ENCODE data around the gene DPP6.

DNA sequence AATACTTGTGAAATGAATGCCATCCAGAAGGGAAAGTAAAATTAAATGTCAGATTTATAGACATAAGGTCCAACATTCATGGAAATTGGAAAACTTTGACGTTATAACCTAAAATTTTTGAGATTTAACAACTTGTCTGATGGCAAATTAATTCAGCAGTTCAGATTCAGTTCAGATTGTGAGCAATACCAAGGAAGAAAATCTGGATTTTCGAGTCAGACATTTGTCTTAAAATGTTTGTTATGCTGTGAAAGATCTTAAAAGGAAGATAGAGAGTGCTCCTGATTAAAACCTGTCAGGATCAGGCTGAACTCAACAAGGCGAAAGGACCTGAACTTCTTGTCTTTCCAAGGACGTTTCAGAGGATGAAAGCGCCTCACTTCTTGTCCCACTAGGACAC lies 629.8 kb downstream of the DPP6 start:
- TF ChIP-seq, protein P1, sequence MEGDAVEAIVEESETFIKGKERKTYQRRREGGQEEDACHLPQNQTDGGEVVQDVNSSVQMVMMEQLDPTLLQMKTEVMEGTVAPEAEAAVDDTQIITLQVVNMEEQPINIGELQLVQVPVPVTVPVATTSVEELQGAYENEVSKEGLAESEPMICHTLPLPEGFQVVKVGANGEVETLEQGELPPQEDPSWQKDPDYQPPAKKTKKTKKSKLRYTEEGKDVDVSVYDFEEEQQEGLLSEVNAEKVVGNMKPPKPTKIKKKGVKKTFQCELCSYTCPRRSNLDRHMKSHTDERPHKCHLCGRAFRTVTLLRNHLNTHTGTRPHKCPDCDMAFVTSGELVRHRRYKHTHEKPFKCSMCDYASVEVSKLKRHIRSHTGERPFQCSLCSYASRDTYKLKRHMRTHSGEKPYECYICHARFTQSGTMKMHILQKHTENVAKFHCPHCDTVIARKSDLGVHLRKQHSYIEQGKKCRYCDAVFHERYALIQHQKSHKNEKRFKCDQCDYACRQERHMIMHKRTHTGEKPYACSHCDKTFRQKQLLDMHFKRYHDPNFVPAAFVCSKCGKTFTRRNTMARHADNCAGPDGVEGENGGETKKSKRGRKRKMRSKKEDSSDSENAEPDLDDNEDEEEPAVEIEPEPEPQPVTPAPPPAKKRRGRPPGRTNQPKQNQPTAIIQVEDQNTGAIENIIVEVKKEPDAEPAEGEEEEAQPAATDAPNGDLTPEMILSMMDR (conservative IDR thresholded peaks at IDR 0.05; ENCODE audit: low read length), result no peak
- TF ChIP-seq EZH2phosphoT487 (IDR thresholded peaks at IDR 0.05; ENCODE audit: borderline replicate concordance), result no peak

Data from Loucy (cell line).